Measurements from ENCODE around the gene SLC6A8.
"Not testable (repeated sequence)": the region's sequence is repeated elsewhere in the genome, so short reads cannot be mapped to it uniquely, and the experiment has no call there.

The SLC6A8 gene

DNA sequence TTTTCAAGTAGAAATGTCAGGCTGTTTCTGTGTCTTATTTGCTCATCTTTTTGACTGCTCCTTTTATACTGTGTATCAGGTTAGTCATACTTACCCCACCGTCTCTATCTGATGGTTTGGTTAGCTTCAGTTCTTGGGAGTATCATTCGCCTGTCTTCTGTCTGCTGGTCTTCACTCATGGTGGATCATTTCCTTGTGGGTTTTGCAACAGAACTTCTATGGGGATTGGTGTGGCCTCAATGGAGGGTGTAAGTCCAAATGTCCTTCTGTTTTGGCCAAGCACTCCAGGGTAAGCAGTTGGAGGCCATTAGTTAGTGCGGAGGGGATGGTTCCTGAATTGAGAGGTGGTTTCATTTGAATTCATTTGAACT lies 44.1 kb downstream of the SLC6A8 start:
- no peak for DNase-seq (ENCODE audit: low spot score)

DNA sequence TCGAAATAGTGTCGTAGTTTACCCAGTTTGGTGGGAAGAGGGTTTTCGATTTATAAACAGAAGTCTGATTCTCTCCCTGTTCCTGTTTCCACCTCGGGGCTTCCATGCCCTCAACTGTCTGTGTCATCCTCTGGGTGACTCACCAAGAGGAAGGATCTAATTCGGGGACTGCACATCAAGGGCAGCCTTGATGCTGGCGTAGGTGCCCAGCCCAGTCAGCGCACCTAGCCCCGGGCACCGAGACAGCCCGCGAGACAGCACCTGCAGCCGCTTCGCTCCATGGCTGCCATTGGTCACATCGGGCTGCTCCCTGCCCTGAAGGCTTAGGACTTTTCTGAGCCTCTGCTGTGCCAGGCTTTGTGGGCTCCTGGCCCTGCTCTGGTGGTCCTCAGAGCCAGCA lies 44.7 kb downstream of the SLC6A8 start:
- DNase-seq (ENCODE audit: low spot score) = no peak

DNA sequence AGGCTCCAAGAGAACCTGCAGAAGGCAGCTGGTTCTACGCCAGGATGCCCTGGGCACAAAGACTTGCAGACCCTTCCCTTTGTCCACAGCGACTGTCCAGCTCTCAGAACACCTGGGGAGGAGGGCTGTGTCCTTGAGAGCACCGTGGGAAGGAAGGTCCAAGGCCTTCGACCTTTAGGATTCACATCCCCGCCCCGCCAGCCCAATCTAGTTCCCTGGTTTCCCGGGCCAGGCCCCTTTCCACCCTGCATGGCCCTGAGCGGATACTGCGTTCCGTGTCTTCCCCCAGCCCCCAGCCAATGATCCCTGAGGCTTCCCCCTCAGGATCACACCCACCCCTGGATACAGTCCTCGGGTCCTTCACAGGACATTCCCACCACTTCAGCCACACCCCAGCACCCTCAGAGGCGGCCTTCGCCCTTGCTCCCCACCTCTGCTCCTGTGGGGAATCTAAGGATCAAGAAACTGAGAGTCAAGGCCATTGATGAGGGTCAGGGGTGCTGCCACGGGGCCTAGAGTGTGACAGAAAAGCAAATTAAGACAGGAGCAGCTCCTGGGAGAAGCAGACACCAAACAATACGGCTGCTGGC lies 46.0 kb downstream of the SLC6A8 start:
- no peak for DNase-seq (ENCODE audit: low spot score)

DNA sequence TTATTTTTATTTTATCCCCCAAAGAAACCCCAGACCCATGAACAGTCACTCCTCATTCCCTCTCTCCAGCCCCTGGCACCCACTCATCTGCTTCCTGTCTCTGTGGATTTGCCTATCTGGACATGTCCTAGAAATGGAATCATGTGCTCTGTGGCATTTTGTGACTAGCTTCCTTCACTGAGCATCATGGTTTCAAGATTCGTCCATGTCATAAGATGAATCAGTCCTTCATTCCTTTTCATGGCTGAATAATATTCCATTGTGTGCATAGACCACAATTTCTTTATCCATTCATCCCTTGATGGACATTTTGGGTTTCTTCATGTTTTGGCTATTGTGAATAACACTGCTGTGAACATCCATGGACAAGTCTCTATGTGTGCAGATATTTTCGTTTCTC lies 47.1 kb downstream of the SLC6A8 start:
- no peak for DNase-seq (ENCODE audit: low spot score)

DNA sequence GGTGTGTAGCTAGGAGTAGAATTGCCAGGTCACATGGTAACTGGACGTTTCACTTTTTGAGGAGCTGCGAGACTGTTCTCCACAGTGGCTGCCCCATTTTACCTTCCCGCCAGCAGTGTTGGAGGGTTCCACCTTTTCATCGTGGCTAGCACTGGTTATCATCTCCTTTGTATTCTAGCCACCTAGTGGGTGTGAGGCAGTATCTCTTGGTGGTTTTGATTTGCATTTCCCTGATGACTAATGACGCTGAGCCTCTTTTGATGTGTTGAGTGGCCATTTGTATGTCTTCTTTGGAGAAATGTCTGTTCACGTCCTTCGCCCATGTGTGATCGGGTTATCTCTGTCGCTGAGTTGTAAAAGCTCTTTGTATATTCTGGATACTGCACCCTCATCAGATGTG lies 47.5 kb downstream of the SLC6A8 start:
- peak; percentile 43 for DNase-seq (ENCODE audit: low spot score)

DNA sequence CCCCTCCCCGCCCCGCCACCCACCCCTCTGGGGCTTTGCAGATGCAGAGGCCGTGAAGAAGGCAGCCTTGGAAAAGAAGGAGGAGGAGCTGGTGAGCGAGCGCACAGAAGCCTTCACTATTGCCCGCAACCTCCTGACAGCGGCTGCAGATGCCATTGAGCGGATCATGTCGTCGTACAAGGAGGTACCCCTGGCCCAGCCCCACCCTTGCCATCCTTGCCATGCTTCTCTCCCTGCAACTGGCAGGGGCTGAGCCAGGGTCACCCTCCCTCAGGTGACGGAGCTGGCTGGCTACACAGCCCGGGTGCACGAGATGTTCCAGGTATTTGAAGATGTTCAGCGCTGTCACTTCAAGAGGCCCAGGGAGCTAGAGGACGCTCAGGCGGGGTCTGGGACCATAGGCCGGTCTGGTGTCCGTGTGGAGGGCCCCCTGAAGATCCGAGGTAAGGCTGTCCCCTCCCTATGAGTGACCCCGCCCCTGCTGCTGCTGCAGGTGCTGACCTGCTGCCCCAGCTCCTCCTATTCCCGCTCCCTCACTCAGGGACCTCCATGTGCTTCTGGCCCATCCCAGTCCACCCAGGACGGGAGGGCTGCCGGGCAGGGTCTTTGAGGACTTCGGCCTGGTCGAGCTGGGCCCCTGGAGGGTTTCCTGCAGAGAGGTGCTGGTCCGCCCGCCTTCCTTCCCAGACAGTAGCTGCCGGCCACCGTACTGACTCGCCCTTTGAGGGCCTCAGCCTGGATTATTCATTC lies 48.5 kb downstream of the SLC6A8 start:
- no peak for DNase-seq (ENCODE audit: low spot score)

DNA sequence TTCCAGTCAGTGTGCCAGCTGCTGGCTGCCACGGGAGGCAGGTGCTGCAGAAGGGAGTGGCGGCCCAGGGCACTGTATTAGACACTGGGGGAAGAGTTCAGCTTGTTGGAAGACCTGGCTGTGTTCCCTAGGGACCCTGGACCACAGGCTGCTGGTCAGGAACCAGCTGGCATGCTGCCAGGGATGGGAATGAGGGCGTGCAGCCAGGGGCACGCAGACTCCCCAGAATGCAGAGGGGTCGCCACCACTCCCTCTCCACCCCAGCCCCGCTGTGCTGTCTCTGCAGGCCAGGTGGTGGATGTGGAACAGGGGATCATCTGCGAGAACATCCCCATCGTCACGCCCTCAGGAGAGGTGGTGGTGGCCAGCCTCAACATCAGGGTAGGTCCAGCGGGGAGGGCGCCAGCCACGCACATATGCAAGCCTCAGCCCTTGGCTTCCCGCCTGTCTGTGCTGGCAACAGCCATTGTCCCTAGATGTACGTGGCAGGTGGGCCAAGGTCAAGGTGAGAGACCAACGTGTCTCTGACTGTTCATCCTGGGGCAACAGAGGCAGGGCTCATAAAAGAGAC lies 49.2 kb downstream of the SLC6A8 start:
- no peak for DNase-seq (ENCODE audit: low spot score)

DNA sequence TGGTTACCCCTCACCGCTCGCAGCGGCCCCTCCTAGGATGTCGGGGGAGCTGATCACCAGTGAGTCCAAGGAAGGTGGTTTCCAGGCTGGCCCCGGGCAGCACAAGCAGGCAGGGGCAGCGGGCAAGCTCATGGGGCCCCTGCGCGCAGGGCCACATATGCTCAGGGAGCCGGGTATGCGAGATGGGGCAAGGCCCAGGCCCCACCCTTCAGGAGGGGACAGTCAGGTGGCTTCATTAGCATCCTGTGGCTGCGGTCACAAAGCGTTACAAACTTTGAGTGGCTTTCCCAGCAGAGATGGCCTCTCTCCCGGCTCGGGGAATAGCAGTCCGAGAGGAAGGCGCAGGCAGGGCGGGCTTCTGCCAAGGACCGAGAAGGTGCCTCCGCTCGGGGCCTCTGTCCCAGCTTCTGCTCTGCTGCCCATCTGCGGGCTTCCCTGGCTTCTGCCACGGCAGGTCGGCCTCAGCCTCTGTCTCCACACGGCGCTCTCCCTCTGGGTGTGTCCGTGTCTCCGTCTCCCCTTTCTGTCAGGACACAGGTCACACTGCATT lies 50.4 kb downstream of the SLC6A8 start:
- no peak for DNase-seq (ENCODE audit: low spot score)

DNA sequence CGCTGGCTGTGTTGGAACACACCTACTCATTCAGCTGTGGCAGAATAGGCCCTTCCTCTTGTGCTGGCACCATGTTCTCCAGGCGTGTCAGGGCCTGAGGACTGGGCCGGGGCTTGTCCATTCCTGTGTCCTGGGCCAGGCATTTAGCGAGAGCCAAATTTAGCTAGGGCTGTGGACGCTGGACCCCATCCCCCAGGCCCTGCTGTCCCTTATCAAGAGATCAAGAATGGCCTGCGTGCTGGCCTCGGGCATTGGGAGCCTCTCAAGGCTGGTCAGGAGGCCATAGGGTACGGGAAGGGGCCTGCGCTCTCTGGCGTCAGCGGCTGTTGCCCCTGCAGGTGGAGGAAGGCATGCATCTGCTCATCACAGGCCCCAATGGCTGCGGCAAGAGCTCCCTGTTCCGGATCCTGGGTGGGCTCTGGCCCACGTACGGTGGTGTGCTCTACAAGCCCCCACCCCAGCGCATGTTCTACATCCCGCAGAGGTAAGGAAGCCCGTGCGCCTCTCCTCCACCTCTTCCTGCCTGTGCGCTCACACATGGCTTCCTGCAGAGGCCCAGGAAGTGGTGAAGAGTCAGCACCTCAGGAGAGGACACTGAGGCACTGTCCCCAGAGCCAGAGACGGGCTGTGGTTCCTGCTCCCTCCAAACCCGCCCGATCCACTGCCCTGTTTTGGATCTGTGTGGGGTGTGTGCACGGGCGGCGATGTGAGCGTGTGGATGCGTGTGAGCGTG lies 52.2 kb downstream of the SLC6A8 start:
- DNase-seq (ENCODE audit: low spot score) = no peak

DNA sequence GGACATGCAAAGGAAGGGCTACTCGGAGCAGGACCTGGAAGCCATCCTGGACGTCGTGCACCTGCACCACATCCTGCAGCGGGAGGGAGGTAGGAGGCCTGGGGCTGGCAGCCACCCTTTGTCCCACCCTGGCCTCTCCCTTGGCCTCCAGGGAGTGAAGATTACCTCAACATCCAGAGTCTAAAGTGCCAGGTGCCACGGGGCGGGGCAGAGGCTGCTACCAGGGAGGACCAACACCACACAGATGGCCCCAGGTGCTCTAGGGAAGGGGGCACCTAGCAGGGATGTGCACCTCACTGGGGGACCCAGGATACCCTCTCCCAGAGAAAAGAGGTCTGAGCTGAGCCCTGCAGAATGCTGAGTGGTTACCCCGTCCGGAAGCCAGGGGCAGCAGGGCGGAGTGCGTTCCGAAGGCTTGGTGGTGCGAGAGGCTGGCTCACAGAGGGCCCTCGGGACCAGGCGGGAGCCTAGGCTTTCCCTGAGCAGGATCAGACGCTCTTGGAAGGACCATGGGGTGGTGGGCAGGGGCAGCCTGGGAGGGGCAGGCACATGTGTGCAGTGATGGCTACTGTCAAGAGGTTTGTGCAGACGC lies 53.0 kb downstream of the SLC6A8 start:
- DNase-seq (ENCODE audit: low spot score) = no peak

DNA sequence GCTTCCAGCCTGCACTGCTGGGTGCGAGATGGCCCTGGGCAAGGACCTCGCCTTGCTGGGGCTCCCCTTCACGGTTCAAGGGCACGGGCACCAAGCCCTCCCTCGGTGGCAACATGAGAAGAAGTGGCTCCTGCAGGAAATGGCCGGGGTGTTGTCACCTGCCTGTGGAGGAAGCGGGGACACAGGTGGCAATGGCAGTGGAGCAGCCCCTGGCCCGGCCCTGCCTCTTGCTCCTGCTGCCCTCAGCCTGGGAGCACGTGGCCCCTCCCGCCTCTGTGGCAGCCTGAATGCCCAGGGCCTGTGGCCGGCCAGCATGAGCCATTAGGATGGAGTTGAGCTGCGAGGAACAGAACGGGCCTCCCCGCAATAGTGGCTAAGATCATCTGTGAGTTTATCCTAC lies 53.7 kb downstream of the SLC6A8 start:
- no peak for DNase-seq (ENCODE audit: low spot score)

DNA sequence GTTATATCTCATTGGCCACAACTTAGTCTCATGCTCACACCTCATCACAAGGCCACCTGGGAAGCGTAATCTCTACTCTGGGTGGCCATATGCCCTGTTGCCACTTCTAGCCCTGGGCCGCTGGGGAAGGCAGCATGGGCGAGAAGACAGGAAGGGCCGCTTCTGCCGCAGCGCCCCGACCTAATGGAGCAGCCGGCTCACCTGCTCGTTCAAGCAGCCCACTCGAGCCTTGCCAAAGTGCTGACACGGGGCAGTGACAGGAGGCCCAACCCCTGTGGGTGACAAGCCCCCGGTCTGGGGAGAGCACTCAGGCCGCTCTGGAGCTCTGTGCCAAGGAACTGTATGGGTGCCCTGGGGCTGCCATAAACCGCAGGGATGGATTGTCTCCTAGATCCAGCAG lies 54.4 kb downstream of the SLC6A8 start:
- not testable (repeated sequence) for DNase-seq (ENCODE audit: low spot score)

DNA sequence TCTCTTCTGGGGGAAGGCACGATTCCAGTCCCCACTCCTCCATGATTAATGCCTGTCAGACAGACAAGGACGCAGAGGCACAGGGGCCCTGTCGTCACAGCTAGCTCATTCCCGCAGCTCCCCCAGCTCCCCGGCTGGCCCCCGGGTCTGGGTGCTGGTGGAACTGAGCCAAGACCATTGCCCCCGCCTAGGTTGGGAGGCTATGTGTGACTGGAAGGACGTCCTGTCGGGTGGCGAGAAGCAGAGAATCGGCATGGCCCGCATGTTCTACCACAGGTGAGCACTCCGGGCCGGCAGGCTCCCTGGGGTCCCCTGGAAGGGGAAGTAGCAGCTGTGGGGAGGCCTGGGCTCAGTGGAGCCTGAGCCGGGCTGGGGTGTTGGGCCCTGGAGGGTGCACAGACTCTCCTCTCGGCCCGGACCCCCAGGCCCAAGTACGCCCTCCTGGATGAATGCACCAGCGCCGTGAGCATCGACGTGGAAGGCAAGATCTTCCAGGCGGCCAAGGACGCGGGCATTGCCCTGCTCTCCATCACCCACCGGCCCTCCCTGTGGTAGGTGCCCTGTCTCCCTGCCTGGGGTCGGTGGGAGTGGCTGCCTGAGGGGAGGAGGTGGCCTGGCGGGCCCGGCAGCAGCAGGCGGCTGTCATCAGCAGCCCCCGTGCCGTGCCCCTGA lies 55.2 kb downstream of the SLC6A8 start:
- DNase-seq (ENCODE audit: low spot score) = not testable (repeated sequence)

DNA sequence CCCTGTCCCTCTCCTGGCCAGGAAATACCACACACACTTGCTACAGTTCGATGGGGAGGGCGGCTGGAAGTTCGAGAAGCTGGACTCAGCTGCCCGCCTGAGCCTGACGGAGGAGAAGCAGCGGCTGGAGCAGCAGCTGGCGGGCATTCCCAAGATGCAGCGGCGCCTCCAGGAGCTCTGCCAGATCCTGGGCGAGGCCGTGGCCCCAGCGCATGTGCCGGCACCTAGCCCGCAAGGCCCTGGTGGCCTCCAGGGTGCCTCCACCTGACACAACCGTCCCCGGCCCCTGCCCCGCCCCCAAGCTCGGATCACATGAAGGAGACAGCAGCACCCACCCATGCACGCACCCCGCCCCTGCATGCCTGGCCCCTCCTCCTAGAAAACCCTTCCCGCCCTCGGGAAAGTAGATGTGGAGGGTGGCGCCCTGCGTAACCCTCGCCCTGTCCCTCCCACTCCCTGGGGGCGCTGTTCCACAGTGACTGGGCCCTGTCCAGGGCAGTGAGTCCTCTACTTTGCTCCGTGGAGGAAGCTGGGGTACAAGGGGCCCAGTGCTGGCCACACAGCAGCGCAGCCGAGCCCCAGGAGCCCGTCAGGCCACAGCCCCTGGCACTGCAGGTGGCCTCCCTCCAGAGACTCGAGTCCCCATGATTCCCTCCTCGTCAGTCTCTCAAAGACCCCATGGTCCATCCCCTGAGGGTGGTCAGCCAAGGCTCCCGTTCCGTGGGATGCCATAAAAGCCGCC lies 55.9 kb downstream of the SLC6A8 start:
- DNase-seq (ENCODE audit: low spot score) = not testable (repeated sequence)

DNA sequence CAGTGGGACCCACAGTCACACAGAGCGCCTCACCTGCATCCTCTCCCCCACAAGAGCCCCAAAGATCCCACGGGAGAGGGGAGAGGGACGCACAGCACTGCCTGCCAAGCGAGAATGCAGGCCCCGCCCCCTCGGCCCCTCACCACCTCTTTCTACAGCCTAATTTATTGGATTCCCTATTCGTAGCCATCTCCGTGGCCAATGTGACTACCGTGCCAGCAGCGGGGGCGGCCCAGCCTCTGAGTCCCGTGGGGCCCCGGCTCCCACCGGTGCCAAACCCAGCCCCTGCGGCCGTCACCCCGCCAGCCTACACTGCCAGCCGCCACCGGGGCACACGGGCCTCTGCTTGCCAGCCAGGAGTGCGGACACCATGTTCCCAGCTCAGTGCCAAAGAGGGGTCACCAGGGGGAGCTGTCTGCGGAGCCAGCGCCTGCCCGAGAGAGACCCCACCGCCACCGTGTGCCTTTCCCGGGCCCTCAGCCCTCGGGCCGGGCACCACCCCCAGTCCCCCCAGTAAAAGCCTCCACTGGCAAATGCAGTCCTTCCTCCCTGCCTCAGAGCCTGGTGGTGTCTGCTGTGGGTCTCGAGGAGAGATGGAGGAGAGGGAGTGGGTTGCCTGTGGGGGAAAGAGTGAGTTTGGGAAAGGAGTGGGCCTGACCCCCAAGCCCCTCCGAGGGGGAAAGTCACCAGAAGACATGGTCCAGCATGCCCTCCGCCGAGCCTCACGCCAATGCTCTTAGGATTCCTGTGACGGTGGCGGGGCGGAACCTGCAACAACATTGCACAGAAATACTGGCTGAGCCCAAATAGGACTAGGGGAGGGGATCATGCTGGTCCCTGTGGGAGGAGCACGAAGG lies 56.7 kb downstream of the SLC6A8 start:
- no peak for DNase-seq (ENCODE audit: low spot score)

DNA sequence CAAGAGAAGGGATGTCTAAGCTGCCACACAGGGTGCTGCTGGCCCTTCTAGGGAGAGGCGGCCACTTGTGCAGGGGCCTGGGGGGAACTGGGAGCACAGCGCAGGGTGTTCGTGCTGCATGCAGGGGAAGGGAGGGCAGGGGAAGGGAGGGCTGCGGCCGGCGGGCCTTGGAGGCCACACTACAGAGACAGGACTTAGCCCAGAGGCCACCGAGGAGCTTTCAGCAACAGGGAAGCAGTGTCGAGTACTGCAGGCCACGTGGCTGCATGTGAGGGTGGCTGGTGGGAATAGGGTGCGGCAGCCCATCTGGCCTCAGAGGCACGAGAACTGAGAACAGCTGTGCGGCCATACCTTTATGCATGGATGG lies 57.3 kb downstream of the SLC6A8 start:
- not testable (repeated sequence) for DNase-seq (ENCODE audit: low spot score)
